Measurements from ENCODE around the gene CCDC201.

GRCh38 chr7:45912972-45913371, 40.1 kb upstream of the CCDC201 start:
- TF ChIP-seq CTCF (IDR thresholded peaks at IDR 0.05) (no peak), POLR2A (IDR thresholded peaks at IDR 0.05) (no peak), EP300 (IDR thresholded peaks at IDR 0.05) (no peak)

Data from tibial nerve (tissue), 4 donors.